Osteoblast (primary cell): ENCODE measurements around the gene CLTC. TPM values are rescaled to one million over a fixed set of nuclear protein-coding genes. Genes with fewer than 3 reads are reported as not detected.
A peak's percentile ranks its signal among the peaks of the same experiment; 100 is the strongest.

Experiments
- DNase-seq: peaks from one replicate; pipeline ENCODE4 v3.0.0; 2011; ENCODE audit warnings: low spot score, mixed read lengths; ENCODE audit not compliant: insufficient read length; ENCODE audit errors: missing footprints
- H2AFZ ChIP-seq: 2 replicates; pipeline ENCODE4 v1.6.0; 2011; ENCODE audit warnings: mild to moderate bottlenecking, low read length
- H3K27ac ChIP-seq: 2 replicates; pipeline ENCODE4 v1.5.1; 2011; ENCODE audit warnings: mild to moderate bottlenecking, low read depth, low read length, moderate library complexity
- H3K27me3 ChIP-seq: 2 replicates; pipeline ENCODE4 v1.6.0; 2012; ENCODE audit warnings: mild to moderate bottlenecking, control low read depth, inconsistent platforms, low read length, moderate library complexity; ENCODE audit not compliant: insufficient read depth
- H3K36me3 ChIP-seq: 2 replicates; pipeline ENCODE4 v1.5.1; 2011; ENCODE audit warnings: mild to moderate bottlenecking, low read length, control low read depth, moderate library complexity; ENCODE audit not compliant: insufficient read depth
- H3K4me1 ChIP-seq: 2 replicates; pipeline ENCODE4 v1.5.1; 2011; ENCODE audit warnings: mild to moderate bottlenecking, low read length, control low read depth, moderate library complexity; ENCODE audit not compliant: insufficient read depth
- H3K4me2 ChIP-seq: 2 replicates; pipeline ENCODE4 v1.6.0; 2011; ENCODE audit warnings: mild to moderate bottlenecking, low read length; ENCODE audit not compliant: insufficient read depth
- H3K4me3 ChIP-seq: fragments of 200-600 bp; sonication (generic); 3 replicates; pipeline ENCODE4 v1.5.1; 2012; ENCODE audit warnings: mild to moderate bottlenecking, low read length, inconsistent platforms; ENCODE audit not compliant: insufficient read depth
- H3K79me2 ChIP-seq: 2 replicates; pipeline ENCODE4 v1.6.0; 2012; ENCODE audit warnings: mild to moderate bottlenecking, low read length, control low read depth, inconsistent platforms; ENCODE audit not compliant: insufficient read depth
- H3K9me3 ChIP-seq: 2 replicates; pipeline ENCODE4 v1.5.1; 2011; ENCODE audit warnings: low read depth, low read length, control low read depth
- H4K20me1 ChIP-seq: 2 replicates; pipeline ENCODE4 v1.6.0; 2012; ENCODE audit warnings: mild to moderate bottlenecking, low read length, control low read depth; ENCODE audit not compliant: insufficient read depth
- CTCF ChIP-seq: IDR thresholded peaks from 2 replicates; pipeline ENCODE4 v1.5.1; 2011; ENCODE audit warnings: mild to moderate bottlenecking, low read depth, low read length, moderate library complexity; ENCODE audit errors: extremely low read depth
- total RNA-seq: library from RNA; depleted of rRNA; stranded (reverse); fragments of >200 nt; gene quantifications from 2 replicates; pipeline ENCODE4 v1.2.3, GENCODE V29; 2012

Gene CLTC
- total RNA-seq, 1 donor, result 518 TPM

DNA sequence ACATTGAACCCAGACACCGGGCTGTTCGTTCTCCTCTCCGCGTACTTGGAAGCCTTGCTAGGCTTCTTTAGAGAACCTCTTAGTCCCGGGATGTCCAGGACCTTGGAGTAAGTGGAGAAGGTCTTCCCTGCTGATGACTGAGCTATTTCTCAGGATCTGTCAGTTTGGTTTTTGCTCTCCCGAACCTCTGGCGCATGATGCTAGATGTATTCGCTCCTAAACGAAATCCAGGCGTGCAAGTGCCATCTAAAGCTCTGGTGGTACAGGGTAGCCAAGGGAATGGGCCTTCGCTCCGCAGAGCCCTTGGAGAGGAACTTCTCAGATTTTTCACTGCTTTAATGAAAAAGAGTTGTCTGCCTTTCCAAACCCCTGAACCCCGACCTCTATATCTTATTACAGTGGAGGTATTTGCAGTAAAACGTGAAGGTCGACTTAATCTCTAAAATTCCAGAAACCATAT, 88.3 kb downstream of the CLTC start:
- Histone ChIP-seq H3K27ac (peak overlapping the region; percentile 95), H3K36me3 (peaks cover 5% of the 10 kb centered on the region), H3K27me3 (no peaks in the 10 kb centered on the region), H3K79me2 (peaks cover 95% of the 10 kb centered on the region), H3K4me3 (peak overlapping the region; percentile 84), H4K20me1 (peaks cover 41% of the 10 kb centered on the region), H3K4me1 (peaks cover 21% of the 10 kb centered on the region), H3K4me2 (peak overlapping the region; percentile 82), H3K9me3 (no peaks in the 10 kb centered on the region), H2AFZ (peak overlapping the region; percentile 58)
- TF ChIP-seq CTCF, result no peak
- DNase-seq, result no peak

GRCh38 chr17:59711936-59712335, 92.2 kb downstream of the CLTC start:
- Histone ChIP-seq H4K20me1 (peaks cover 31% of the 10 kb centered on the region), H3K4me1 (peaks cover 11% of the 10 kb centered on the region), H2AFZ (no peak overlapping the region), H3K79me2 (peaks cover 93% of the 10 kb centered on the region), H3K27ac (no peak overlapping the region), H3K4me2 (no peak overlapping the region), H3K36me3 (no peaks in the 10 kb centered on the region), H3K27me3 (no peaks in the 10 kb centered on the region), H3K9me3 (no peaks in the 10 kb centered on the region), H3K4me3 (no peak overlapping the region)
- TF ChIP-seq CTCF, result no peak
- DNase-seq, result no peak

DNA sequence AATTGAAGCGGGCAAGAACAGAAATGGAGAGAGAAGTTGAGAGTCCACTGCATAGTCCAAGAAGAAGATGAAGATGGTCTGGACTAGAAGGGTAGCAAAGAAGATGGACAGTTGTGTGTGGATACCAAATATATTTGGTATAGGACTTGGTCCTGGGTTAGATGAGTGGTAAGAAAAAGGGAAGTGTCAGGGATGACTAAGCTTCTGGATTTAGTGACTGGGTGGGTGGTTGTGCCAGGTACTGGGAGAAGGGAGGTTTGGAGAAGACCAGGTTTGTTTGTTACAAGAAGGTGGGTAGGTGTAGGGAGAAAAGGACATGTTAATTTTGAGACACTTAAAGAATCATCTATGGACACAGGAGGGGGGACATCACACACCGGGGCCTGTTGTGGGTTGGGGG, 93.2 kb downstream of the CLTC start:
- Histone ChIP-seq H3K79me2 (peaks cover 96% of the 10 kb centered on the region), H3K4me2 (no peak overlapping the region), H3K36me3 (no peaks in the 10 kb centered on the region), H3K27ac (no peak overlapping the region), H3K9me3 (no peaks in the 10 kb centered on the region), H2AFZ (no peak overlapping the region), H3K4me3 (no peak overlapping the region), H4K20me1 (peaks cover 31% of the 10 kb centered on the region), H3K4me1 (peaks cover 11% of the 10 kb centered on the region), H3K27me3 (no peaks in the 10 kb centered on the region)
- no peak for TF ChIP-seq CTCF
- no peak for DNase-seq

DNA sequence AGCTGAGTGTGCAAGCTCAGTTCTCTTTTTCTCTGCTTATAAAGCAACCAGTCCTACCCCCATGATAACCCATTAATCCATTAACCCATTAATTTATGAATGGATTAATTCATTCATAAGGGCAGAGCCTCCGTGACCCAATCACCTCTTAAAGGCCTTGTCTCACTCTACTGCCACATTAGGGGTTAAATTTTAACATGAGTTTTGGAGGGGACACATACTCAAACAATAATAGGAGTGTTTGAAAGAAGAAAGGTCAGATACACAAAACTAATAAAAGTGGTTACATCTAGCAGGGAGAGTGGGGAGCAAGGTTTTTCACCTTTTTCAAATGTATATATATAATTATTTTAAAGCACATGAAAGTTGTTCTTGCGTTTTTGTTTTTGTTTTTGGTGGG, 94.6 kb downstream of the CLTC start:
- no peak for DNase-seq
- no peak overlapping the region for H3K27ac ChIP-seq
- no peaks in the 10 kb centered on the region for H3K27me3 ChIP-seq
- no peaks in the 10 kb centered on the region for H3K36me3 ChIP-seq
- H2AFZ ChIP-seq, result no peak overlapping the region
- H3K9me3 ChIP-seq, result no peaks in the 10 kb centered on the region
- H3K4me3 ChIP-seq, result no peak overlapping the region
- peaks cover 31% of the 10 kb centered on the region for H4K20me1 ChIP-seq
- peaks cover under 1% of the 10 kb centered on the region for H3K4me1 ChIP-seq
- TF ChIP-seq CTCF, result no peak
- no peak overlapping the region for H3K4me2 ChIP-seq
- H3K79me2 ChIP-seq, result peaks cover 94% of the 10 kb centered on the region
